ENCODE data around the gene HSF2BP. TPM values are rescaled to one million over a fixed set of nuclear protein-coding genes. Genes with fewer than 3 reads are reported as not detected.

Gene HSF2BP
- total RNA-seq, 1 experiment from 2014 or later, result 10.9 TPM

DNA sequence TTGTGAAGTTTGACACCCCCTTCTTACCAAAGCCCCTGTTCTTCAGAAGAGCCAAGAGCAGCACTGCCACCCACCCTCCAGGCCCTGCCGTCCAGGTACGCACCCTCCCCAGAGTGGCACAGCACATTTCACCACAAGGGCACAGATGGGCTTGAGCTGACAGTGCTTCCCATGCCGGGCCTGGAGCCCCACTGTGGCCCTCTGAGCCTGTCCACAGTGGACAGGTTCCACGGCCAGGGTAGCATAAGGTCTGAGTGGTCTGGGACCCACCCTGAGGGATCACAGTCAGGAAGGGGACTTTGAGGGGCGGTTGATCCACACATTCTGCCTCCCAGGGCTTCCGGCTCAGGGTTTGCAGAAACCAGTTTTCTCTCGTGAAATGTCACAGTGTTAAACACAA lies 31.1 kb upstream of the HSF2BP start:
- Mint-ChIP-seq H3K9me3 (ENCODE audit: unreplicated experiment) (no peaks in the 10 kb centered on the region), H3K4me1 (ENCODE audit: low read depth, unreplicated experiment) (no peaks in the 10 kb centered on the region), H3K27me3 (ENCODE audit: insufficient read depth, unreplicated experiment) (no peaks in the 10 kb centered on the region), H3K4me3 (ENCODE audit: unreplicated experiment) (no peak overlapping the region), H3K27ac (ENCODE audit: unreplicated experiment) (peak overlapping the region; percentile 34), H3K36me3 (ENCODE audit: insufficient read depth, unreplicated experiment) (peaks cover 87% of the 10 kb centered on the region)
- intact Hi-C loops (cut with micrococcal nuclease; ENCODE audit: unreplicated experiment), result no loop called here
- TF ChIP-seq, protein P1, sequence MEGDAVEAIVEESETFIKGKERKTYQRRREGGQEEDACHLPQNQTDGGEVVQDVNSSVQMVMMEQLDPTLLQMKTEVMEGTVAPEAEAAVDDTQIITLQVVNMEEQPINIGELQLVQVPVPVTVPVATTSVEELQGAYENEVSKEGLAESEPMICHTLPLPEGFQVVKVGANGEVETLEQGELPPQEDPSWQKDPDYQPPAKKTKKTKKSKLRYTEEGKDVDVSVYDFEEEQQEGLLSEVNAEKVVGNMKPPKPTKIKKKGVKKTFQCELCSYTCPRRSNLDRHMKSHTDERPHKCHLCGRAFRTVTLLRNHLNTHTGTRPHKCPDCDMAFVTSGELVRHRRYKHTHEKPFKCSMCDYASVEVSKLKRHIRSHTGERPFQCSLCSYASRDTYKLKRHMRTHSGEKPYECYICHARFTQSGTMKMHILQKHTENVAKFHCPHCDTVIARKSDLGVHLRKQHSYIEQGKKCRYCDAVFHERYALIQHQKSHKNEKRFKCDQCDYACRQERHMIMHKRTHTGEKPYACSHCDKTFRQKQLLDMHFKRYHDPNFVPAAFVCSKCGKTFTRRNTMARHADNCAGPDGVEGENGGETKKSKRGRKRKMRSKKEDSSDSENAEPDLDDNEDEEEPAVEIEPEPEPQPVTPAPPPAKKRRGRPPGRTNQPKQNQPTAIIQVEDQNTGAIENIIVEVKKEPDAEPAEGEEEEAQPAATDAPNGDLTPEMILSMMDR (IDR thresholded peaks at IDR 0.05; ENCODE audit: insufficient read depth in 1 of 2, low read depth in 1 of 2, low read length in 1 of 2, severe bottlenecking in 1 of 2, unreplicated experiment in 1 of 2), result no peak
- BruUV-seq (replicated peaks), result no TSS peak
- H3K4me1 ChIP-seq, result no peaks in the 10 kb centered on the region
- CTCF ChIA-PET, result no interaction called here
- no peaks in the 10 kb centered on the region for H3K9me3 ChIP-seq
- no peaks in the 10 kb centered on the region for H3K27me3 ChIP-seq (replicated peaks; ENCODE audit: control insufficient read depth, insufficient read depth, low read length)
- peaks cover 2% of the 10 kb centered on the region; the same call in 1 of the 2 replicates for H3K36me3 ChIP-seq (ENCODE audit: control insufficient read depth, insufficient read depth, low read length)
- H3K4me3 ChIP-seq (ENCODE audit: low read depth, low read length), result no peak overlapping the region
- POLR2A ChIA-PET, result no interaction called here
- DNase-seq, result no peak

DNA sequence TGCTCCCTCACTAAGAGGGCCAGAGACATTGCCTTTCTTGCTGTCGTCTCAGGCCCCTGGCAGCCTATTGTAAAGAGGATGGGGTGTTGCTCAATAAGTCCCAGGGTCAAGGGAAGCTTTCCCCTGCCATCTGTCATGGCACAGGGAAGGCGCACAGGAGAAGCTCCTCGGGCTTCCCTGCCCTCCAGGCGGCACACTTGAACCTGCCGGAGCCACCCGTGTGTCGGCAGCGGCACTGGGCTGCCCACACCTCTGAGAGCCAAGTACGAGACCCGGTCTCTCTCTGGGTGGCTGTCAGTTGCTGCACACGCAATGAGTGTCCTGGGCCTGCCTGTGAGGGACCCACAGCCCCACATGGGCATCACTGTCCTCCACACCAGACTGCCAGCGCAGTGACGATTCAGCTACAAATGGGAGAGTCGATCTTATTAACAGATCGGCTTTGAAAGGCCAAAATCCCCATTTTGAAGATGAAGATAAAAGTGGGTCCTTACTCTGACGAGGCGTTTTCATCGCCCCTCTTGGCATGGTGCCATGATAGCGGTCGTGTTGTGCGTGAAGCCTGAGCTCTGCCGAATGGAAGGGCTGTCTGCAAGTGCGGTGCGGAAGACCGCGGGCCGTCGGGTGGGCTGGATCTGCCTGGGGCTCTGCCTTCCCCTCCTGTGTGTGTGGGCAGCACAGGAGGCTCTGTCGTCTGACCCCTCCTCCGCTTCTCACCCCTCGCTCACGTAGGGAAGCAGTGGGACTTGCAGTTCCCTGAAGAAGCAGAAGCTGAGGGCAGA lies 30.5 kb upstream of the HSF2BP start:
- Histone ChIP-seq H3K36me3 (ENCODE audit: control insufficient read depth, insufficient read depth, low read length) (peaks cover 2% of the 10 kb centered on the region), H3K4me1 (no peaks in the 10 kb centered on the region), H3K9me3 (no peaks in the 10 kb centered on the region), H3K27me3 (replicated peaks; ENCODE audit: control insufficient read depth, insufficient read depth, low read length) (no peaks in the 10 kb centered on the region), H3K4me3 (ENCODE audit: low read depth, low read length) (no peak overlapping the region)
- no peaks in the 10 kb centered on the region for H3K9me3 Mint-ChIP-seq (ENCODE audit: unreplicated experiment)
- ChIA-PET CTCF (interaction anchor here (0.6 kb wide), 1 partner anchor 46 kb away, joined by 3 read pairs; no protein-coding TSS in a partner anchor), POLR2A (no interaction called here)
- H3K27ac Mint-ChIP-seq (ENCODE audit: unreplicated experiment), result no peak overlapping the region
- no peaks in the 10 kb centered on the region for H3K27me3 Mint-ChIP-seq (ENCODE audit: insufficient read depth, unreplicated experiment)
- no TSS peak for BruUV-seq (replicated peaks)
- no peaks in the 10 kb centered on the region for H3K4me1 Mint-ChIP-seq (ENCODE audit: low read depth, unreplicated experiment)
- intact Hi-C loops (cut with micrococcal nuclease; ENCODE audit: unreplicated experiment), result no loop called here
- no peak for DNase-seq
- TF ChIP-seq, protein P1 (IDR thresholded peaks at IDR 0.05; ENCODE audit: insufficient read depth in 1 of 2, low read depth in 1 of 2, low read length in 1 of 2, severe bottlenecking in 1 of 2, unreplicated experiment in 1 of 2), result no peak
- H3K4me3 Mint-ChIP-seq (ENCODE audit: unreplicated experiment), result no peak overlapping the region
- peaks cover 87% of the 10 kb centered on the region for H3K36me3 Mint-ChIP-seq (ENCODE audit: insufficient read depth, unreplicated experiment)

DNA sequence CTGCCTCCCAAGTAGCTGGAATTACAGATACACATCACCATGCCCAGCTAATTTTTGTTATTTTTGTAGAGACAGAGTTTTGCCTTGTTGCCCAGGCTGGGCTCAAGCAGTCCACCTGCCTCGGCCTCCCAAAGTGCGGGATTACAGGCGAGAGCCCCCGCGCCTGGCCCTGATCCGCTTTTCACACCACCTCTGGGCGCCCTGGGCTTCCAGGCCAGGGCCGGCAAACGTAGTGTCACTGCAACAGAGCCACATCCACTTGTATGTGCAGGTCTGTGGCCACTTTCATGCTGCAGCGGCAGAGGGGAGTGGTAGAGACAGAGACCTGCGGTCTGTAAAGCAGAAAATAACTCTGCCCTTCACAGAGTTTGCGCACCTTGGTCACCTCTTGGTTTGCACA lies 29.6 kb upstream of the HSF2BP start:
- Histone ChIP-seq H3K4me3 (ENCODE audit: low read depth, low read length) (no peak overlapping the region), H3K9me3 (no peaks in the 10 kb centered on the region), H3K27me3 (replicated peaks; ENCODE audit: control insufficient read depth, insufficient read depth, low read length) (no peaks in the 10 kb centered on the region), H3K4me1 (no peaks in the 10 kb centered on the region), H3K36me3 (ENCODE audit: control insufficient read depth, insufficient read depth, low read length) (peaks cover 2% of the 10 kb centered on the region)
- no peak overlapping the region for H3K27ac Mint-ChIP-seq (ENCODE audit: unreplicated experiment)
- CTCF ChIA-PET, result interaction anchor here (0.6 kb wide), 1 partner anchor 47 kb away, joined by 3 read pairs; no protein-coding TSS in a partner anchor
- BruUV-seq (replicated peaks), result no TSS peak
- H3K9me3 Mint-ChIP-seq (ENCODE audit: unreplicated experiment), result no peaks in the 10 kb centered on the region
- no peak for DNase-seq
- H3K4me3 Mint-ChIP-seq (ENCODE audit: unreplicated experiment), result no peak overlapping the region
- intact Hi-C loops (cut with micrococcal nuclease; ENCODE audit: unreplicated experiment), result no loop called here
- no peaks in the 10 kb centered on the region for H3K27me3 Mint-ChIP-seq (ENCODE audit: insufficient read depth, unreplicated experiment)
- POLR2A ChIA-PET, result no interaction called here
- H3K36me3 Mint-ChIP-seq (ENCODE audit: insufficient read depth, unreplicated experiment), result peaks cover 87% of the 10 kb centered on the region
- no peaks in the 10 kb centered on the region for H3K4me1 Mint-ChIP-seq (ENCODE audit: low read depth, unreplicated experiment)
- TF ChIP-seq, protein P1 (IDR thresholded peaks at IDR 0.05; ENCODE audit: insufficient read depth in 1 of 2, low read depth in 1 of 2, low read length in 1 of 2, severe bottlenecking in 1 of 2, unreplicated experiment in 1 of 2), result no peak

Measured in Caco-2 (cell line).